K562 (cell line): Measurements from ENCODE around the gene SCRG1. TPM values are rescaled to one million over a fixed set of nuclear protein-coding genes. Genes with fewer than 3 reads are reported as not detected.

ENCODE experiments used
- ATAC-seq: fragments of 200-7000 bp; cut with Tn5 transposase; 3 replicates; pipeline ENCODE4 v1.9.1; 2020; ENCODE audit warnings: moderate library complexity
- BruUV-seq: library from RNA; stranded (reverse); fragments of 400-500 nt; replicated peaks from 2 replicates; lab custom pipeline; 2021; lab: Mats Ljungman, UMichigan
- CTCF ChIA-PET: fragments of 300-600 bp; formaldehyde crosslinking; extraction: SDS; loops from one replicate; lab custom pipeline; 2021; ENCODE audit warnings: low intra/inter-chr PET ratio; lab: Yijun Ruan, JAX
- POLR2A ChIA-PET: fragments of 300-600, 350-650 bp; sonication (Branson Sonifier 250); formaldehyde crosslinking; extraction: SDS; loops from one replicate; lab custom pipeline; 2021; ENCODE audit warnings: antibody characterized with exemption, inconsistent platforms; lab: Yijun Ruan, JAX
- DNase-seq, 4 experiments: peaks; one replicate each; pipeline versions ENCODE4 v3.0.0 to v3.0.0-alpha.2; 2011 to 2018; ENCODE audit warnings: low spot score in 3 of 4, mixed read lengths in 3 of 4; ENCODE audit errors: extremely low read depth in 1 of 4
- FAIRE-seq: peaks from 2 replicates; lab custom pipeline; 2011; peaks lifted over from hg19 to GRCh38; lab: Jason Lieb, UNC
- H2AFZ ChIP-seq: 2 replicates; pipeline ENCODE4 v1.6.0; 2011; ENCODE audit warnings: low read depth, low read length, control low read depth, inconsistent platforms
- H3K27ac ChIP-seq: fragments of 200-600 bp; 3 replicates; pipeline ENCODE4 v1.8.0; 2011; ENCODE audit warnings: low read depth, mild to moderate bottlenecking, control low read depth, inconsistent platforms, low read length, moderate library complexity, mixed read lengths; ENCODE audit errors: extremely low read depth
- H3K27me3 ChIP-seq, 2 experiments: fragments of 300-600 bp in 1 of 2; 2 replicates in 1 of 2; 3 replicates in 1 of 2; pipeline versions ENCODE4 v1.6.0 to v1.8.0; 2011; ENCODE audit warnings: inconsistent platforms in 2 of 2, low read length in 2 of 2, mild to moderate bottlenecking in 1 of 2, mixed read lengths in 1 of 2, moderate library complexity in 1 of 2; ENCODE audit not compliant: control insufficient read depth in 2 of 2, insufficient read depth in 2 of 2
- H3K36me3 ChIP-seq: fragments of 300-600 bp; 3 replicates; pipeline ENCODE4 v1.8.0; 2011; ENCODE audit warnings: mild to moderate bottlenecking, low read length, inconsistent platforms; ENCODE audit not compliant: control insufficient read depth, insufficient read depth
- H3K4me1 ChIP-seq, 2 experiments: fragments of 200-600 bp in 1 of 2; replicated peaks in 1 of 2; 2 replicates in 1 of 2; 3 replicates in 1 of 2; pipeline versions ENCODE4 v1.5.1 to v1.8.0; 2011; ENCODE audit warnings: inconsistent platforms in 2 of 2, low read length in 2 of 2, mild to moderate bottlenecking in 1 of 2, mixed read lengths in 1 of 2, moderate library complexity in 1 of 2; ENCODE audit not compliant: control insufficient read depth in 2 of 2, insufficient read depth in 2 of 2
- H3K4me2 ChIP-seq: 2 replicates; pipeline ENCODE4 v1.6.1; 2011; ENCODE audit warnings: low read length, control low read depth, inconsistent platforms, mixed read lengths; ENCODE audit not compliant: insufficient read depth
- H3K4me3 ChIP-seq: fragments of 200-600 bp; sonication (generic), shearing (Covaris generic); 2 replicates; pipeline ENCODE4 v1.5.1; 2016; ENCODE audit warnings: control low read depth, inconsistent platforms
- H3K79me2 ChIP-seq: fragments of 200-600 bp; 3 replicates; pipeline ENCODE4 v1.8.0; 2011; ENCODE audit warnings: low read length, inconsistent platforms; ENCODE audit not compliant: control insufficient read depth, insufficient read depth
- H3K9ac ChIP-seq, 2 experiments: 2 replicates each; pipeline versions ENCODE4 v1.6.0 to v1.6.1; 2011; ENCODE audit warnings: low read depth in 2 of 2, low read length in 2 of 2, control low read depth in 1 of 2, inconsistent platforms in 1 of 2, mild to moderate bottlenecking in 1 of 2, mixed read lengths in 1 of 2; ENCODE audit not compliant: insufficient read depth in 1 of 2
- H3K9me1 ChIP-seq: one replicate; pipeline ENCODE4 v1.6.0; 2011; ENCODE audit warnings: inconsistent platforms, mild to moderate bottlenecking, low read length, moderate library complexity; ENCODE audit not compliant: control insufficient read depth, insufficient read depth
- H3K9me3 ChIP-seq: replicated peaks from 2 replicates; pipeline ENCODE4 v1.5.1; 2011; ENCODE audit warnings: low read depth, low read length, inconsistent platforms; ENCODE audit not compliant: control insufficient read depth, insufficient read depth
- H4K20me1 ChIP-seq: replicated peaks from 2 replicates; pipeline ENCODE4 v1.6.1; 2011; ENCODE audit warnings: low read length, inconsistent platforms, mixed read lengths; ENCODE audit not compliant: control insufficient read depth, insufficient read depth
- ARNT ChIP-seq, 2 experiments: fragments of 450-650 bp; IDR thresholded peaks; 2 replicates each; pipeline ENCODE4 v1.6.1; 2016; ENCODE audit warnings: mild to moderate bottlenecking in 1 of 2
- CBFB ChIP-seq: sonication (generic); formaldehyde crosslinking; IDR thresholded peaks from 2 replicates; pipeline ENCODE4 v1.4.0; 2020; ENCODE audit warnings: mild to moderate bottlenecking, missing genetic modification reagents
- HIVEP1 ChIP-seq: fragments of 250-450 bp; sonication (Bioruptor Pico); IDR thresholded peaks from 2 replicates; pipeline ENCODE4 v1.4.0; 2020; ENCODE audit warnings: mild to moderate bottlenecking
- MAFG ChIP-seq: fragments of 450-650 bp; conservative IDR thresholded peaks from 2 replicates; pipeline ENCODE4 v1.6.1; 2016; ENCODE audit warnings: missing genetic modification characterization, missing compliant biosample characterization
- MBD1 ChIP-seq: fragments of 250-450 bp; sonication (Bioruptor Pico); IDR thresholded peaks from 2 replicates; pipeline ENCODE4 v1.8.0; 2022; ENCODE audit warnings: inconsistent platforms
- PKNOX1 ChIP-seq: fragments of 450-650 bp; IDR thresholded peaks from 2 replicates; pipeline ENCODE4 v1.6.1; 2016
- RCOR1 ChIP-seq, 2 experiments: IDR thresholded peaks; 2 replicates each; pipeline ENCODE4 v1.6.1; 2012; ENCODE audit warnings: low read depth in 2 of 2, low read length in 2 of 2, borderline replicate concordance in 1 of 2, improper control_type of control experiment in 1 of 2
- SIN3B ChIP-seq: fragments of 450-650 bp; IDR thresholded peaks from 2 replicates; pipeline ENCODE4 v1.6.1; 2017; ENCODE audit warnings: low read depth, mild to moderate bottlenecking, moderate library complexity
- TFAM ChIP-seq: fragments of 250-450 bp; sonication (Bioruptor Pico); conservative IDR thresholded peaks from 2 replicates; pipeline ENCODE4 v1.5.0; 2021; ENCODE audit warnings: mild to moderate bottlenecking, moderate library complexity
- ZNF589 ChIP-seq: fragments of 200-800 bp; sonication (Bioruptor generic); IDR thresholded peaks from 2 replicates; pipeline ENCODE4 v1.6.1; 2016; ENCODE audit warnings: low read depth, missing genetic modification characterization, missing compliant biosample characterization
- ZNF75A ChIP-seq: fragments of 450-650 bp; formaldehyde crosslinking; IDR thresholded peaks from 2 replicates; pipeline ENCODE4 v1.4.0; 2020; ENCODE audit warnings: mild to moderate bottlenecking
- WGBS: fragments of 100-300 bp; shearing (Covaris generic); methylation state at CpG from one replicate; pipeline ENCODE4 v1.1.6; 2016; ENCODE audit warnings: low coverage, mixed read lengths; ENCODE audit not compliant: insufficient coverage; ENCODE audit errors: missing lambda C conversion rate; 5-methylcytosine and 5-hydroxymethylcytosine counted together
- in situ Hi-C: fragments of 300-500 bp; cut with MboI; formaldehyde crosslinking; loops from 4 replicates; pipeline ENCODE4 v1.15.0; 2018; ENCODE audit warnings: inconsistent platforms, mixed read lengths
- intact Hi-C: fragments of 100-400 bp; cut with micrococcal nuclease; formaldehyde crosslinking; loops from 2 replicates; pipeline ENCODE4 v1.14.2; 2022
- polyA plus RNA-seq, 8 experiments: library from polyadenylated mRNA; depleted of rRNA in 4 of 8; stranded (reverse) in 5 of 8; unstranded in 3 of 8; fragments of >200 nt; fragmentation: Nextera tagmentation in 2 of 8; fragmentation: Illumina TruSeq in 1 of 8; extraction: Ambion mirVana in 2 of 8; extraction: Trizol in 1 of 8; gene quantifications; 2 replicates each; pipeline versions ENCODE4 v1.2.1 to v1.2.3, GENCODE V29; 2011 to 2014; ENCODE audit warnings: inconsistent platforms in 1 of 8, missing spikeins in 1 of 8
- total RNA-seq, 7 experiments: library from RNA; depleted of rRNA in 6 of 7; stranded (reverse); fragments of >200 nt in 6 of 7; fragmentation: Illumina TruSeq in 2 of 7; extraction: Trizol in 2 of 7; gene quantifications; 2 replicates each; pipeline versions ENCODE4 v1.2.1 to v1.2.3, GENCODE V29; 2011 to 2021; ENCODE audit warnings: low replicate concordance in 1 of 7
- TF ChIP-seq, protein P1 (sequence below): fragments of 250-450 bp; sonication (Bioruptor Pico); IDR thresholded peaks from 2 replicates; pipeline ENCODE4 v1.5.0; 2022; ENCODE audit warnings: mild to moderate bottlenecking

Gene SCRG1
- total and polyA plus RNA-seq, 9 of the 15 experiments (the other 6 are each of a cell fraction or from before 2014, with no cell fraction given) = 0.01 TPM; not detected in 7

- Histone ChIP-seq H3K9me3 (no peaks in the 10 kb centered on the region), H2AFZ (no peak overlapping the region), H3K4me1 (peaks cover 4% of the 10 kb centered on the region in 2 experiments; a peak in 1 of 5 replicates), H3K9ac (no peak overlapping the region), H3K27me3 (no peaks in the 10 kb centered on the region), H3K36me3 (no peaks in the 10 kb centered on the region), H3K27ac (no peak overlapping the region), H3K79me2 (no peaks in the 10 kb centered on the region), H3K4me2 (no peak overlapping the region), H3K9me1 (no peaks in the 10 kb centered on the region), H4K20me1 (no peaks in the 10 kb centered on the region), H3K4me3 (no peak overlapping the region)
- TF ChIP-seq CBFB (no peak), RCOR1 (IDR thresholded peaks at IDR 0.05; ENCODE audit: borderline replicate concordance in 1 of 2, low read depth in 2 of 2, low read length in 2 of 2) (no peak), MAFG (tag) (no peak), HIVEP1 (CRISPR knock-in tag) (no peak), ARNT (IDR thresholded peaks at IDR 0.05) (no peak), ZNF75A (CRISPR knock-in tag) (no peak)
- CTCF ChIA-PET = interaction anchor here (0.7 kb wide), 1 partner anchor 1283 kb away, joined by 4 read pairs; no protein-coding TSS in a partner anchor
- in situ Hi-C loops = no loop called here
- peak; percentile 31; the same call in 2 of the 3 replicates for ATAC-seq
- no peak for FAIRE-seq
- POLR2A ChIA-PET = interaction anchor here (1.5 kb wide), 1 partner anchor 12 kb away, joined by 5 read pairs; the partner anchor contains the start of gene SCRG1
- intact Hi-C loops = no loop called here
- no peak for DNase-seq
- no TSS peak for BruUV-seq
These were observed 12.2 kb downstream of the SCRG1 start for GRCh38 chr4:173386751-173387150.

GRCh38 chr4:173382349-173382748 lies 16.6 kb downstream of the SCRG1 start:
- intact Hi-C loops (no loop called here), in situ Hi-C loops (no loop called here)
- no peaks in the 10 kb centered on the region for H3K27me3 ChIP-seq
- no peak overlapping the region for H3K4me2 ChIP-seq
- FAIRE-seq = no peak
- no peaks in the 10 kb centered on the region for H3K9me3 ChIP-seq
- CTCF ChIA-PET = no interaction called here
- no peak for ATAC-seq
- 83% methylated on average over 4 of the region's 4 CpGs for WGBS
- no peak overlapping the region for H3K9ac ChIP-seq
- no peak overlapping the region for H3K4me3 ChIP-seq
- no peak overlapping the region for H3K27ac ChIP-seq
- POLR2A ChIA-PET = interaction anchor here (1.5 kb wide), 1 partner anchor 10 kb away, joined by 6 read pairs; no protein-coding TSS in a partner anchor
- peaks cover 4% of the 10 kb centered on the region in 2 experiments; a peak in 1 of 5 replicates for H3K4me1 ChIP-seq
- H3K9me1 ChIP-seq = no peaks in the 10 kb centered on the region
- no peaks in the 10 kb centered on the region for H3K79me2 ChIP-seq
- H4K20me1 ChIP-seq = no peaks in the 10 kb centered on the region
- no peak overlapping the region for H2AFZ ChIP-seq
- peaks cover 7% of the 10 kb centered on the region; the same call in 2 of the 3 replicates for H3K36me3 ChIP-seq
- DNase-seq = no peak
- BruUV-seq = no TSS peak
- TF ChIP-seq TFAM (CRISPR knock-in tag) = no peak
- no peak for TF ChIP-seq ZNF589 (CRISPR knock-in tag)
- TF ChIP-seq SIN3B = no peak
- TF ChIP-seq PKNOX1 = no peak
- no peak for TF ChIP-seq MBD1 (CRISPR knock-in tag)
- TF ChIP-seq, protein P1, sequence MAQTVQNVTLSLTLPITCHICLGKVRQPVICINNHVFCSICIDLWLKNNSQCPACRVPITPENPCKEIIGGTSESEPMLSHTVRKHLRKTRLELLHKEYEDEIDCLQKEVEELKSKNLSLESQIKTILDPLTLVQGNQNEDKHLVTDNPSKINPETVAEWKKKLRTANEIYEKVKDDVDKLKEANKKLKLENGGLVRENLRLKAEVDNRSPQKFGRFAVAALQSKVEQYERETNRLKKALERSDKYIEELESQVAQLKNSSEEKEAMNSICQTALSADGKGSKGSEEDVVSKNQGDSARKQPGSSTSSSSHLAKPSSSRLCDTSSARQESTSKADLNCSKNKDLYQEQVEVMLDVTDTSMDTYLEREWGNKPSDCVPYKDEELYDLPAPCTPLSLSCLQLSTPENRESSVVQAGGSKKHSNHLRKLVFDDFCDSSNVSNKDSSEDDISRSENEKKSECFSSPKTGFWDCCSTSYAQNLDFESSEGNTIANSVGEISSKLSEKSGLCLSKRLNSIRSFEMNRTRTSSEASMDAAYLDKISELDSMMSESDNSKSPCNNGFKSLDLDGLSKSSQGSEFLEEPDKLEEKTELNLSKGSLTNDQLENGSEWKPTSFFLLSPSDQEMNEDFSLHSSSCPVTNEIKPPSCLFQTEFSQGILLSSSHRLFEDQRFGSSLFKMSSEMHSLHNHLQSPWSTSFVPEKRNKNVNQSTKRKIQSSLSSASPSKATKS (CRISPR knock-in tag) = no peak
